HCT116 (cell line): ENCODE measurements around the gene CHST5. TPM values are rescaled to one million over a fixed set of nuclear protein-coding genes. Genes with fewer than 3 reads are reported as not detected.

ENCODE experiments used
- ATAC-seq: fragments of 200-7000 bp; cut with Tn5 transposase; 2 replicates; pipeline ENCODE4 v1.9.1; 2020; ENCODE audit warnings: mild to moderate bottlenecking, moderate library complexity
- BruUV-seq: library from RNA; stranded (reverse); fragments of 400-500 nt; replicated peaks from 2 replicates; lab custom pipeline; 2021; lab: Mats Ljungman, UMichigan
- CTCF ChIA-PET: fragments of 300-600 bp; sonication (Branson Sonifier 250); formaldehyde crosslinking; loops from one replicate; lab custom pipeline; 2021; ENCODE audit warnings: antibody characterized with exemption; lab: Charles Lee
- POLR2A ChIA-PET: fragments of 300-600, 350-600 bp; sonication (Branson Sonifier 250); formaldehyde crosslinking; loops from one replicate; lab custom pipeline; 2021; ENCODE audit warnings: antibody characterized with exemption; lab: Charles Lee
- RAD21 ChIA-PET, 2 experiments: fragments of 300-600 bp; sonication (Branson Sonifier 250); formaldehyde crosslinking; loops; one replicate each; lab custom pipeline; 2023; ENCODE audit warnings: low total read pairs in 2 of 2; ENCODE audit not compliant: uncharacterized antibody in 2 of 2, unreplicated experiment in 2 of 2, low non-redundant PET in 1 of 2; lab: Charles Lee
- DNase-seq: peaks from one replicate; pipeline ENCODE4 v3.0.0-alpha.2; 2010; ENCODE audit warnings: low read depth, low spot score
- H2AFZ ChIP-seq: fragments of 200-600 bp; shearing (Covaris generic), sonication (generic); 2 replicates; pipeline ENCODE4 v1.6.1; 2017; ENCODE audit warnings: low read depth, mixed run types, mixed read lengths, antibody characterized with exemption, low read length; ENCODE audit not compliant: poor library complexity, severe bottlenecking
- H3K27ac ChIP-seq: 2 replicates; pipeline ENCODE4 v1.5.1; 2012; ENCODE audit warnings: low read depth, low read length
- H3K27me3 ChIP-seq: fragments of 200-600 bp; sonication (generic); 2 replicates; pipeline ENCODE4 v1.6.1; 2016; ENCODE audit warnings: mixed run types, low read length, mixed read lengths; ENCODE audit not compliant: insufficient read depth
- H3K36me3 ChIP-seq, 2 experiments: fragments of 200-500 bp in 1 of 2; fragments of 200-600 bp in 1 of 2; sonication (Bioruptor generic) in 1 of 2; sonication (generic) in 1 of 2; 2 replicates each; pipeline versions ENCODE4 v1.5.1 to v1.6.1; 2014 to 2016; ENCODE audit warnings: low read length in 2 of 2, inconsistent platforms in 1 of 2, mixed read lengths in 1 of 2, mixed run types in 1 of 2; ENCODE audit not compliant: insufficient read depth in 2 of 2, control insufficient read depth in 1 of 2
- H3K4me1 ChIP-seq, 2 experiments: fragments of 200-600 bp in 1 of 2; sonication (generic) in 1 of 2; 2 replicates each; pipeline versions ENCODE4 v1.5.1 to v1.6.1; 2012 to 2017; ENCODE audit warnings: low read length in 2 of 2, inconsistent platforms in 1 of 2, mild to moderate bottlenecking in 1 of 2, mixed read lengths in 1 of 2, mixed run types in 1 of 2, moderate library complexity in 1 of 2; ENCODE audit not compliant: insufficient read depth in 2 of 2, control insufficient read depth in 1 of 2
- H3K4me2 ChIP-seq: fragments of 200-600 bp; sonication (generic); 2 replicates; pipeline ENCODE4 v1.6.1; 2017; ENCODE audit warnings: mixed run types, low read length, mixed read lengths
- H3K4me3 ChIP-seq, 2 experiments: fragments of 200-600 bp in 1 of 2; sonication (generic) in 1 of 2; replicated peaks in 1 of 2; 2 replicates each; pipeline ENCODE4 v1.5.1; 2011 to 2016; ENCODE audit warnings: low read length in 2 of 2, control low read depth in 1 of 2, low read depth in 1 of 2, mild to moderate bottlenecking in 1 of 2, mixed read lengths in 1 of 2, mixed run types in 1 of 2
- H3K79me2 ChIP-seq: fragments of 200-600 bp; sonication (generic); 2 replicates; pipeline ENCODE4 v1.6.1; 2017; ENCODE audit warnings: mild to moderate bottlenecking, mixed run types, low read length, moderate library complexity, mixed read lengths; ENCODE audit not compliant: insufficient read depth
- H3K9ac ChIP-seq: fragments of 200-600 bp; sonication (generic); 2 replicates; pipeline ENCODE4 v1.6.1; 2016; ENCODE audit warnings: low read length, mixed read lengths
- H3K9me2 ChIP-seq: fragments of 200-600 bp; sonication (generic), shearing (Covaris generic); 2 replicates; pipeline ENCODE4 v1.6.1; 2017; ENCODE audit warnings: mixed run types, mild to moderate bottlenecking, moderate library complexity; ENCODE audit not compliant: insufficient read depth
- H3K9me3 ChIP-seq, 2 experiments: fragments of 200-500 bp in 1 of 2; fragments of 200-600 bp in 1 of 2; sonication (Bioruptor generic) in 1 of 2; sonication (generic) in 1 of 2; 2 replicates each; pipeline ENCODE4 v1.6.1; 2014 to 2017; ENCODE audit warnings: low read length in 2 of 2, mixed read lengths in 2 of 2, inconsistent platforms in 1 of 2, low read depth in 1 of 2, mild to moderate bottlenecking in 1 of 2, mixed run types in 1 of 2, moderate library complexity in 1 of 2; ENCODE audit not compliant: control insufficient read depth in 1 of 2, insufficient read depth in 1 of 2
- H4K20me1 ChIP-seq: fragments of 200-600 bp; sonication (generic), shearing (Covaris generic); 2 replicates; pipeline ENCODE4 v1.6.1; 2017; ENCODE audit warnings: mixed run types, mild to moderate bottlenecking, moderate library complexity; ENCODE audit not compliant: insufficient read depth
- ATF3 ChIP-seq: IDR thresholded peaks from 2 replicates; pipeline ENCODE4 v1.6.1; 2012
- CBX3 ChIP-seq: IDR thresholded peaks from 2 replicates; pipeline ENCODE4 v1.6.1; 2012; ENCODE audit warnings: low read depth
- CTCF ChIP-seq, 3 experiments: fragments of 200-600 bp in 1 of 3; sonication (generic) in 1 of 3; IDR thresholded peaks in 2 of 3; conservative IDR thresholded peaks in 1 of 3; 2 replicates each; pipeline ENCODE4 v1.5.1; 2012 to 2017; ENCODE audit warnings: low read depth in 2 of 3, low read length in 2 of 3, antibody characterized with exemption in 1 of 3, borderline replicate concordance in 1 of 3, control low read depth in 1 of 3, mild to moderate bottlenecking in 1 of 3, mixed read lengths in 1 of 3, mixed run types in 1 of 3, moderate library complexity in 1 of 3; ENCODE audit not compliant: insufficient read depth in 1 of 3
- EGR1 ChIP-seq: IDR thresholded peaks from 2 replicates; pipeline ENCODE4 v1.6.1; 2012; ENCODE audit warnings: low read depth
- FOSL1 ChIP-seq: IDR thresholded peaks from 2 replicates; pipeline ENCODE4 v1.6.1; 2012; ENCODE audit warnings: low read depth
- JUND ChIP-seq: IDR thresholded peaks from 2 replicates; pipeline ENCODE4 v1.6.1; 2012
- MAX ChIP-seq: IDR thresholded peaks from 2 replicates; pipeline ENCODE4 v1.6.1; 2012
- RAD21 ChIP-seq: IDR thresholded peaks from 2 replicates; pipeline ENCODE4 v1.6.1; 2012; ENCODE audit warnings: low read depth, mild to moderate bottlenecking
- REST ChIP-seq: IDR thresholded peaks from 2 replicates; pipeline ENCODE4 v1.6.1; 2012; ENCODE audit warnings: low read depth
- ZNF274 ChIP-seq: fragments of 200-500 bp; sonication (Bioruptor generic); IDR thresholded peaks from 2 replicates; pipeline ENCODE4 v1.6.1; 2014; ENCODE audit warnings: mild to moderate bottlenecking, low read depth, low read length, inconsistent platforms
- intact Hi-C: fragments of 100-400 bp; cut with micrococcal nuclease; formaldehyde crosslinking; loops from 2 replicates; pipeline ENCODE4 v1.10.0; 2022
- total RNA-seq: library from RNA; stranded (reverse); gene quantifications from one replicate; pipeline ENCODE4 v1.2.1, GENCODE V29; 2021; ENCODE audit not compliant: unreplicated experiment

CHST5 gene
- total RNA-seq, 1 experiment from 2014 or later: 0.32 TPM

- no peak for TF ChIP-seq FOSL1
- no peak for TF ChIP-seq ZNF274
- no peak for TF ChIP-seq ATF3
- no peak for TF ChIP-seq EGR1
- no peak for TF ChIP-seq CBX3
- TF ChIP-seq RAD21: no peak
- no peak for TF ChIP-seq JUND
- no peak for TF ChIP-seq MAX
- TF ChIP-seq REST: no peak
- TF ChIP-seq CTCF (IDR thresholded peaks at IDR 0.05 in 2 of 3, conservative IDR thresholded peaks at IDR 0.05 in 1 of 3; ENCODE audit: borderline replicate concordance in 1 of 3, insufficient read depth in 1 of 3, low read depth in 2 of 3, low read length in 2 of 3): no peak
- TF ChIP-seq, all 23 proteins: peak for 0
- BruUV-seq: no TSS peak
- RAD21 ChIA-PET: no interaction called here
- Histone ChIP-seq H3K36me3 (no peaks in the 10 kb centered on the region), H3K4me1 (peaks cover 25 to 44% of the 10 kb centered on the region in 2 experiments), H3K9me3 (no peaks in the 10 kb centered on the region), H3K9ac (peak overlapping the region; percentile 76), H3K27ac (no peak overlapping the region), H3K9me2 (no peaks in the 10 kb centered on the region), H3K79me2 (peaks cover 5% of the 10 kb centered on the region; the same call in 1 of the 2 replicates), H3K27me3 (no peaks in the 10 kb centered on the region), H3K4me2 (peak overlapping the region; percentile 94), H4K20me1 (no peaks in the 10 kb centered on the region), H2AFZ (no peak overlapping the region), H3K4me3 (peak overlapping the region in 1 of 2 experiments; percentile 70; a peak in 3 of 4 replicates)
- POLR2A ChIA-PET: interaction anchor here (0.6 to 1.5 kb wide), 3 partner anchors 9 to 51 kb away, joined by 3 to 4 read pairs (median 3); no protein-coding TSS in a partner anchor
- intact Hi-C loops: no loop called here
- no peak for ATAC-seq
- CTCF ChIA-PET: no interaction called here
- DNase-seq: no peak
Observed at GRCh38 chr16:75494184-75494583, 41.7 kb downstream of the CHST5 start.
